H1 (cell line): ENCODE data around the gene KCNK7. TPM values are rescaled to one million over a fixed set of nuclear protein-coding genes. Genes with fewer than 3 reads are reported as not detected.

Experiments used
- CTCF ChIA-PET: fragments of 300-600 bp; sonication (Branson Sonifier 250); formaldehyde crosslinking; loops from one replicate; lab custom pipeline; 2021; ENCODE audit not compliant: partially characterized antibody; lab: Charles Lee
- POLR2A ChIA-PET: fragments of 300-600 bp; sonication (Branson Sonifier 250); formaldehyde crosslinking; loops from one replicate; lab custom pipeline; 2021; ENCODE audit warnings: inconsistent platforms; ENCODE audit not compliant: partially characterized antibody; lab: Charles Lee
- DNase-seq, 2 experiments: peaks; one replicate each; pipeline versions ENCODE4 v3.0.0 to v3.0.0-alpha.2; 2010 to 2022; ENCODE audit warnings: low spot score in 2 of 2, low read depth in 1 of 2, mixed read lengths in 1 of 2
- FAIRE-seq: peaks from 2 replicates; lab custom pipeline; 2011; peaks lifted over from hg19 to GRCh38; lab: Jason Lieb, UNC
- H2AFZ ChIP-seq: 2 replicates; pipeline ENCODE4 v1.8.1; 2012; ENCODE audit warnings: low read length, inconsistent platforms
- H2AK5ac ChIP-seq: 2 replicates; pipeline ENCODE4 v1.6.1; 2013; ENCODE audit warnings: low read depth, low read length
- H2BK120ac ChIP-seq: replicated peaks from 2 replicates; pipeline ENCODE3; 2013; ENCODE audit warnings: low read depth, low read length, inconsistent platforms
- H2BK12ac ChIP-seq: 2 replicates; pipeline ENCODE4 v1.6.1; 2013; ENCODE audit warnings: low read depth, low read length
- H2BK15ac ChIP-seq: 2 replicates; pipeline ENCODE4 v1.6.1; 2013; ENCODE audit warnings: low read length
- H2BK20ac ChIP-seq: 2 replicates; pipeline ENCODE4 v1.6.1; 2013; ENCODE audit warnings: low read length
- H2BK5ac ChIP-seq: 2 replicates; pipeline ENCODE4 v1.6.1; 2013; ENCODE audit warnings: low read depth, low read length
- H3K14ac ChIP-seq: 2 replicates; pipeline ENCODE4 v1.6.1; 2013; ENCODE audit warnings: inconsistent platforms; ENCODE audit not compliant: insufficient read length
- H3K18ac ChIP-seq: 2 replicates; pipeline ENCODE4 v1.6.1; 2013; ENCODE audit warnings: low read length; ENCODE audit errors: extremely low read depth
- H3K23ac ChIP-seq: 2 replicates; pipeline ENCODE4 v1.6.1; 2013; ENCODE audit warnings: inconsistent platforms; ENCODE audit not compliant: insufficient read length
- H3K23me2 ChIP-seq: 2 replicates; pipeline ENCODE4 v1.6.1; 2013; ENCODE audit warnings: low read depth, low read length
- H3K27ac ChIP-seq: 2 replicates; pipeline ENCODE4 v1.6.1; 2011; ENCODE audit warnings: low read depth, low read length, inconsistent platforms
- H3K27me3 ChIP-seq, 4 experiments: replicated peaks in 1 of 4; 1 replicate in 1 of 4; 2 replicates in 3 of 4; pipeline versions ENCODE4 v1.6.1 to v1.8.1; 2011 to 2013; ENCODE audit warnings: low read length in 3 of 4, mild to moderate bottlenecking in 3 of 4, inconsistent platforms in 2 of 4, mixed read lengths in 2 of 4, moderate library complexity in 1 of 4; ENCODE audit not compliant: control insufficient read depth in 3 of 4, insufficient read depth in 3 of 4; ENCODE audit errors: extremely low read depth in 1 of 4
- H3K36me3 ChIP-seq, 4 experiments: 2 replicates each; pipeline versions ENCODE4 v1.6.1 to v1.8.1; 2011 to 2013; ENCODE audit warnings: mild to moderate bottlenecking in 4 of 4, low read length in 3 of 4, moderate library complexity in 2 of 4, control low read depth in 1 of 4, inconsistent platforms in 1 of 4; ENCODE audit not compliant: insufficient read depth in 4 of 4, control insufficient read depth in 2 of 4
- H3K4ac ChIP-seq: replicated peaks from 2 replicates; pipeline ENCODE3; 2013; ENCODE audit warnings: low read length, low read depth, mixed read lengths, inconsistent platforms; ENCODE audit not compliant: insufficient read length
- H3K4me1 ChIP-seq, 4 experiments: replicated peaks in 1 of 4; 1 replicate in 1 of 4; 2 replicates in 3 of 4; pipeline versions ENCODE4 v1.6.1 to v1.8.1; 2011 to 2013; ENCODE audit warnings: low read length in 3 of 4, inconsistent platforms in 2 of 4, mixed read lengths in 1 of 4; ENCODE audit not compliant: insufficient read depth in 4 of 4, control insufficient read depth in 3 of 4
- H3K4me2 ChIP-seq, 2 experiments: 2 replicates each; pipeline versions ENCODE4 v1.6.1 to v1.8.1; 2011 to 2013; ENCODE audit warnings: low read depth in 2 of 2, low read length in 2 of 2, control low read depth in 1 of 2, inconsistent platforms in 1 of 2, mild to moderate bottlenecking in 1 of 2; ENCODE audit not compliant: insufficient read depth in 1 of 2
- H3K4me3 ChIP-seq, 4 experiments: fragments of 200-600, 300-600 bp in 1 of 4; sonication (generic), shearing (Covaris generic), sonication (Bioruptor Twin) in 1 of 4; 2 replicates each; pipeline versions ENCODE4 v1.5.1 to v1.8.1; 2011 to 2016; ENCODE audit warnings: low read length in 4 of 4, low read depth in 3 of 4, control low read depth in 2 of 4, inconsistent platforms in 2 of 4, mild to moderate bottlenecking in 2 of 4, mixed read lengths in 1 of 4, moderate library complexity in 1 of 4; ENCODE audit not compliant: insufficient read depth in 2 of 4; ENCODE audit errors: extremely low read depth in 1 of 4
- H3K56ac ChIP-seq: replicated peaks from 2 replicates; pipeline ENCODE3; 2013; ENCODE audit warnings: low read depth, mild to moderate bottlenecking, mixed read lengths, low read length, inconsistent platforms; ENCODE audit not compliant: insufficient read length
- H3K79me1 ChIP-seq: 2 replicates; pipeline ENCODE4 v1.6.1; 2013; ENCODE audit warnings: low read depth, low read length, control low read depth
- H3K79me2 ChIP-seq, 2 experiments: 2 replicates each; pipeline versions ENCODE4 v1.6.1 to v1.8.1; 2012 to 2013; ENCODE audit warnings: low read length in 2 of 2, mild to moderate bottlenecking in 2 of 2, inconsistent platforms in 1 of 2; ENCODE audit not compliant: insufficient read depth in 2 of 2, control insufficient read depth in 1 of 2
- H3K9ac ChIP-seq, 4 experiments: replicated peaks in 1 of 4; 1 replicate in 1 of 4; 2 replicates in 3 of 4; pipeline versions ENCODE4 v1.6.1 to v1.8.1; 2011 to 2013; ENCODE audit warnings: low read depth in 3 of 4, low read length in 3 of 4, control low read depth in 2 of 4, mild to moderate bottlenecking in 2 of 4, moderate library complexity in 2 of 4, inconsistent platforms in 1 of 4; ENCODE audit errors: extremely low read depth in 1 of 4
- H3K9me3 ChIP-seq, 2 experiments: 2 replicates each; pipeline versions ENCODE4 v1.6.1 to v1.8.1; 2012 to 2013; ENCODE audit warnings: mild to moderate bottlenecking in 2 of 2, moderate library complexity in 2 of 2, control low read depth in 1 of 2, inconsistent platforms in 1 of 2, low read depth in 1 of 2, low read length in 1 of 2, mixed read lengths in 1 of 2; ENCODE audit not compliant: insufficient read depth in 2 of 2
- H4K20me1 ChIP-seq, 2 experiments: replicated peaks in 1 of 2; 2 replicates each; pipeline versions ENCODE3 to v1.8.1; 2011 to 2013; ENCODE audit warnings: inconsistent platforms in 2 of 2, low read length in 2 of 2, mild to moderate bottlenecking in 1 of 2; ENCODE audit not compliant: insufficient read depth in 2 of 2, control insufficient read depth in 1 of 2
- H4K5ac ChIP-seq: 2 replicates; pipeline ENCODE4 v1.6.1; 2013; ENCODE audit warnings: low read length, low read depth, mixed read lengths, inconsistent platforms; ENCODE audit not compliant: insufficient read length
- H4K8ac ChIP-seq: 2 replicates; pipeline ENCODE4 v1.8.0; 2013; ENCODE audit warnings: mild to moderate bottlenecking, moderate library complexity, low read length, inconsistent platforms; ENCODE audit not compliant: insufficient read depth; ENCODE audit errors: extremely low read depth
- H4K91ac ChIP-seq: replicated peaks from 2 replicates; pipeline ENCODE3; 2013; ENCODE audit warnings: low read length, mixed read lengths, inconsistent platforms; ENCODE audit not compliant: insufficient read length
- CEBPB ChIP-seq: IDR thresholded peaks from 2 replicates; pipeline ENCODE4 v1.6.1; 2012; ENCODE audit warnings: low read depth, low read length
- E2F6 ChIP-seq: IDR thresholded peaks from 2 replicates; pipeline ENCODE4 v1.6.1; 2012; ENCODE audit warnings: inconsistent platforms
- GABPA ChIP-seq: IDR thresholded peaks from 2 replicates; pipeline ENCODE4 v1.6.1; 2011; ENCODE audit warnings: mild to moderate bottlenecking, low read length, moderate library complexity, borderline replicate concordance; ENCODE audit not compliant: insufficient read depth
- PHF8 ChIP-seq: fragments of 200-600 bp; sonication (generic); conservative IDR thresholded peaks from 2 replicates; pipeline ENCODE4 v1.7.1; 2012; ENCODE audit warnings: low read depth, mild to moderate bottlenecking, inconsistent platforms, low read length, moderate library complexity
- RAD21 ChIP-seq, 2 experiments: IDR thresholded peaks in 1 of 2; conservative IDR thresholded peaks in 1 of 2; 2 replicates each; pipeline ENCODE4 v1.6.1; 2011; ENCODE audit warnings: low read depth in 2 of 2, low read length in 2 of 2, improper control_type of control experiment in 1 of 2, inconsistent platforms in 1 of 2, mild to moderate bottlenecking in 1 of 2, moderate library complexity in 1 of 2
- WGBS, 2 experiments: shearing (Covaris generic) in 1 of 2; methylation state at CpG; one replicate each; pipeline versions ENCODE4 v1.1.6 to v1.1.7; 2013 to 2015; ENCODE audit warnings: low lambda C conversion rate in 2 of 2, mixed read lengths in 2 of 2, inconsistent platforms in 1 of 2, low coverage in 1 of 2, missing lambda C conversion rate in 1 of 2; ENCODE audit not compliant: insufficient replicate concordance in 2 of 2, insufficient coverage in 1 of 2, insufficient read length in 1 of 2; ENCODE audit errors: extremely low coverage in 1 of 2, missing lambda C conversion rate in 1 of 2; 5-methylcytosine and 5-hydroxymethylcytosine counted together
- polyA plus RNA-seq, 7 experiments: library from polyadenylated mRNA; depleted of rRNA in 3 of 7; stranded (reverse) in 5 of 7; unstranded in 2 of 7; fragments of >200 nt in 5 of 7; fragments of 200-250 nt in 2 of 7; gene quantifications; 1 replicate in 5 of 7; 2 replicates in 1 of 7; 4 replicates in 1 of 7; pipeline versions ENCODE4 v1.2.1 to v1.2.3, GENCODE V29; 2011 to 2013; ENCODE audit warnings: missing spikeins in 2 of 7, mixed read lengths in 2 of 7
- total RNA-seq: library from RNA; stranded (reverse); fragmentation: NEBNext Ultra II Directional; extraction: Animal tissue kit (Norgen Biotek cat#: 25700); gene quantifications from 2 replicates; pipeline ENCODE4 v1.2.1, GENCODE V29; 2021
- TF ChIP-seq, protein P1 (sequence below), 3 experiments: IDR thresholded peaks; 1 replicate in 2 of 3; 2 replicates in 1 of 3; pipeline versions ENCODE4 v1.5.1 to v1.6.1; 2011; ENCODE audit warnings: low read length in 3 of 3, mild to moderate bottlenecking in 3 of 3, inconsistent platforms in 2 of 3, low read depth in 1 of 3, moderate library complexity in 1 of 3; ENCODE audit not compliant: insufficient read depth in 1 of 3; ENCODE audit errors: control extremely low read depth in 1 of 3

Gene KCNK7
- total and polyA plus RNA-seq, 2 of the 8 experiments (the other 6 are each of a cell fraction or from before 2014, with no cell fraction given) = 0.74 to 1.0 TPM

DNA sequence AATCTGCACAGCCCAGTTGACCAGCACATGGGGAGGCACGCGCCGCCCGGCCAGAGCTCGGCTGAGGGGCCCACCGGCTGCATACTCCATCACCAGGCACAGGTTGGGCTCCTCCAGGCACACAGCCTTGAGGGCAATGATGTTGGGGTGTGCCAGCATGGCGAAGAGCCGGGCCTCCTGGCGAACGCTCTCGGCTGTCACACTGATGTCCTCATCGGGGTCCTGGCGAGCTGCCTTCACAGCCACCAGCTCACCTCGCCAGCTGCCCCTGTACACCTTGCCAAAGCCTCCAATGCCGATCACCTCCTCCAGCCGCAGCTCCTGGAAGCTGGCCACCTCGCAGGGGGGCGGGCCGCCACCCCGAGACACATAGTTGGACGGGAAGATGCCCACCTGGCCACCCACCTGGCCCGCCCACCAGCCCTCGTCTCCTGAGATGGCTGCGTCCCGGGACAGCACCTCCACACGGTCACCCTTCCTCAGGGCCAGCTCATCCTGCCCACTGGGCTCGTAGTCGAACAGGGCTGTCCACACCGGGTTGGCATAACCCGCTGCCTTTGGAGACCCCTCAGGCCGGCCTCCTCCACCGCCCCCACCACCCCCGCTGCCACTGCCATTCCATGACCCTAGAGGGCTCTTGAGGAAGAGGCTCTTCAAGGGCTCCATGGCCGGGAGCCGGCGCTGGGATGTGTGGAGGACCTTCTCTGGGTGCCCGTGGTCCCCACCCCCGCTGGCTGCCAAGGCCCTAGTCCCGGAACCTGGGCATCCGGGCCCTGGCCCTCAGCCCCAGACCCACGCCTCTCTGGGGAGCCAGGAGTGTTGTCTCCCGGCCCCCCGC is 17.7 kb upstream of the KCNK7 start:
- Histone ChIP-seq H3K27me3 (no peaks in the 10 kb centered on the region), H2BK120ac (no peak overlapping the region), H4K20me1 (peaks cover 8 to 25% of the 10 kb centered on the region in 2 experiments), H2AFZ (no peak overlapping the region), H3K4ac (no peak overlapping the region), H3K79me2 (peaks cover 11 to 27% of the 10 kb centered on the region in 2 experiments), H3K36me3 (peaks cover 1 to 11% (median 7%) of the 10 kb centered on the region in 4 experiments; a peak in 3 of 8 replicates), H3K4me2 (peak overlapping the region; percentile 69 to 87), H3K4me1 (peaks cover 0 to 21% (median 11%) of the 10 kb centered on the region in 4 experiments; a peak in 5 of 7 replicates), H3K4me3 (peak overlapping the region; percentile 63 to 88 (median 86)), H3K23me2 (peaks cover 16% of the 10 kb centered on the region), H3K9me3 (no peaks in the 10 kb centered on the region), H4K8ac (peak overlapping the region; percentile 45; the same call in 1 of the 2 replicates), H2BK15ac (no peak overlapping the region; the same call in 1 of the 2 replicates), H2BK5ac (peak overlapping the region; percentile 16; the same call in 1 of the 2 replicates), H3K14ac (no peak overlapping the region), H4K5ac (peak overlapping the region; percentile 16), H2BK12ac (no peak overlapping the region), H3K56ac (peak overlapping the region; percentile 52), H4K91ac (peak overlapping the region; percentile 18), H3K79me1 (peaks cover 32% of the 10 kb centered on the region), H3K18ac (no peak overlapping the region; the same call in 1 of the 2 replicates), H3K23ac (no peak overlapping the region), H2AK5ac (no peak overlapping the region), H3K27ac (peak overlapping the region; percentile 43), H3K9ac (peak overlapping the region; percentile 43 to 70 (median 68); a peak in 6 of 7 replicates), H2BK20ac (no peak overlapping the region)
- DNase-seq (no peak), FAIRE-seq (no peak)
- ChIA-PET CTCF (interaction anchor here (0.6 to 3.8 kb wide), 10 partner anchors 9 to 200 kb away, joined by 3 to 30 read pairs (median 3); no protein-coding TSS in a partner anchor), POLR2A (interaction anchor here (0.8 to 4.4 kb wide), 14 partner anchors 10 to 240 kb away, joined by 3 to 41 read pairs (median 4); partner anchors contain the start of genes FAM89B, KCNK7, NEAT1 and SIPA1)
- WGBS, 2 experiments = 70% methylated on average over 37 of the region's 43 CpGs; no CpG with 5 or more reads in 1 of the 2 experiments
- TF ChIP-seq GABPA = no peak
- TF ChIP-seq, protein P1, sequence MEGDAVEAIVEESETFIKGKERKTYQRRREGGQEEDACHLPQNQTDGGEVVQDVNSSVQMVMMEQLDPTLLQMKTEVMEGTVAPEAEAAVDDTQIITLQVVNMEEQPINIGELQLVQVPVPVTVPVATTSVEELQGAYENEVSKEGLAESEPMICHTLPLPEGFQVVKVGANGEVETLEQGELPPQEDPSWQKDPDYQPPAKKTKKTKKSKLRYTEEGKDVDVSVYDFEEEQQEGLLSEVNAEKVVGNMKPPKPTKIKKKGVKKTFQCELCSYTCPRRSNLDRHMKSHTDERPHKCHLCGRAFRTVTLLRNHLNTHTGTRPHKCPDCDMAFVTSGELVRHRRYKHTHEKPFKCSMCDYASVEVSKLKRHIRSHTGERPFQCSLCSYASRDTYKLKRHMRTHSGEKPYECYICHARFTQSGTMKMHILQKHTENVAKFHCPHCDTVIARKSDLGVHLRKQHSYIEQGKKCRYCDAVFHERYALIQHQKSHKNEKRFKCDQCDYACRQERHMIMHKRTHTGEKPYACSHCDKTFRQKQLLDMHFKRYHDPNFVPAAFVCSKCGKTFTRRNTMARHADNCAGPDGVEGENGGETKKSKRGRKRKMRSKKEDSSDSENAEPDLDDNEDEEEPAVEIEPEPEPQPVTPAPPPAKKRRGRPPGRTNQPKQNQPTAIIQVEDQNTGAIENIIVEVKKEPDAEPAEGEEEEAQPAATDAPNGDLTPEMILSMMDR (IDR thresholded peaks at IDR 0.05; ENCODE audit: control extremely low read depth in 1 of 3, insufficient read depth in 1 of 3, low read depth in 1 of 3, low read length in 3 of 3) = no peak; a peak in 1 of 4 replicates
- TF ChIP-seq RAD21 (IDR thresholded peaks at IDR 0.05 in 1 of 2, conservative IDR thresholded peaks at IDR 0.05 in 1 of 2; ENCODE audit: low read depth in 2 of 2, low read length in 2 of 2) = no peak
- TF ChIP-seq E2F6 = no peak
- TF ChIP-seq PHF8 = no peak
- no peak for TF ChIP-seq CEBPB
